GDM1 (cell line): Measurements from ENCODE around the gene BCL7A.
"Not testable (repeated sequence)": the region's sequence is repeated elsewhere in the genome, so short reads cannot be mapped to it uniquely, and the experiment has no call there.

ENCODE experiments used
- DNase-seq: peaks from one replicate; lab custom pipeline; 2025; lab: John Stamatoyannopoulos, UW

Gene BCL7A

GRCh38 chr12:122028165-122028904 is 6.7 kb downstream of the BCL7A start:
- DNase-seq: no peak

- DNase-seq: no peak
Observed at GRCh38 chr12:122028905-122029560, 7.3 kb downstream of the BCL7A start.

GRCh38 chr12:122029620-122030423 is 8.1 kb downstream of the BCL7A start:
- no peak for DNase-seq

GRCh38 chr12:122030424-122031035 is 8.8 kb downstream of the BCL7A start:
- no peak for DNase-seq

- DNase-seq: peak; percentile 27
Observed at GRCh38 chr12:122031342-122032216, 9.9 kb downstream of the BCL7A start.

- no peak for DNase-seq
Observed at GRCh38 chr12:122032580-122032979, 10.9 kb downstream of the BCL7A start.

GRCh38 chr12:122035292-122035691 is 13.6 kb downstream of the BCL7A start:
- DNase-seq: no peak

GRCh38 chr12:122036153-122036552 is 14.5 kb downstream of the BCL7A start:
- no peak for DNase-seq

GRCh38 chr12:122040579-122041386 is 19.1 kb downstream of the BCL7A start:
- no peak for DNase-seq

- not testable (repeated sequence) for DNase-seq
Observed at GRCh38 chr12:122041458-122041857, 19.8 kb downstream of the BCL7A start.

- no peak for DNase-seq
Observed at GRCh38 chr12:122042910-122043309, 21.2 kb downstream of the BCL7A start.

GRCh38 chr12:122043476-122043875 is 21.8 kb downstream of the BCL7A start:
- DNase-seq: no peak

- no peak for DNase-seq
Observed at GRCh38 chr12:122045262-122045661, 23.6 kb downstream of the BCL7A start.

- DNase-seq: no peak
Observed at GRCh38 chr12:122046145-122046544, 24.5 kb downstream of the BCL7A start.

GRCh38 chr12:122048151-122048550 is 26.5 kb downstream of the BCL7A start:
- no peak for DNase-seq

- no peak for DNase-seq
Observed at GRCh38 chr12:122049827-122050226, 28.1 kb downstream of the BCL7A start.

- DNase-seq: no peak
Observed at GRCh38 chr12:122050706-122051105, 29.0 kb downstream of the BCL7A start.

GRCh38 chr12:122051231-122051876 is 29.7 kb downstream of the BCL7A start:
- no peak for DNase-seq

- DNase-seq: no peak
Observed at GRCh38 chr12:122052285-122052684, 30.6 kb downstream of the BCL7A start.
